Measurements from ENCODE around the gene UCHL3. TPM values are rescaled to one million over a fixed set of nuclear protein-coding genes. Genes with fewer than 3 reads are reported as not detected.

The UCHL3 gene
- total and polyA plus RNA-seq, 9 of the 15 experiments (the other 6 are each of a cell fraction or from before 2014, with no cell fraction given), result 42.2 to 112 (median 85.4) TPM

DNA sequence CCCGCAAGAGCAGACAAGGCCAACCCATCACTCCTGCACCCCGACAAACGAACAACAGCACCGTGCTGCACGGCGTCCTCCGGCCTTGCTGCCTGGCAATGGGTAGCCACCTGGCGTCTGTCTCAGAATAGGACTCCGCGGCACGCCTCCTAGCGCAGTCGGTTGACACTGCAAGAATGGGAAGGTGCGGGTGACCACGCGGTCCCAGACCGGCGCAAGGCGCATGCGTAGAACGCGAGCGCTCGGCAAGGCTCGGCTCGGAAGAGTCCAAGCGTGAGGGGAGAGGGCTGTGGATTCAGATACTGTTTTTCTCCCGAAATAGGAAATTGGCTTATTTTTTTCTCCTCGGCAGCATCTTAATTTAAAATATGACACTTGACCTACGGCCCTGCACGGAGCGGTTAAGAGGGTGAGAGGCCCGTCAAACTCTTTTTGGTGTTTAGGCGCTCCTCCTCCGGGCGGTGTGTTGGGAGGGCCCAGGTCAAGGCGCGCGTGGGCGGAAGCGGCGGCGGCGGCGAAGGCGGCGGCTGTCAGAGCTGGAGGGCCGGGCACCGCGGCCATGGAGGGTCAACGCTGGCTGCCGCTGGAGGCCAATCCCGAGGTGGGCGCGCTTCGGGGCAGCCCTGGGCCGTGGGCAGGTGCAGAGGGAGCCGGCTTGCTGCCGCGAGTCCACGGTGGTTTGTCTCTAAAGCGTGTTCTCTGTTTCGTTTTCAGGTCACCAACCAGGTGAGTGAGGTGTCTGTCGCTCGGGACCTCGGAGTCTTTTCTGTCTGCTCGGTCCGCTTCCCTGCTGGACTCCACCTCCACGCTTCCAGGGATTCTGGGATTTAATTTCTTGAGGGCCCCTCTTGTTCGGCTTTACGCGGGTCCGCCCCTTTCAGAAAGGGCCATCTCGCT is at the start of gene UCHL3 (continued):
- TF ChIP-seq ZNF785 (CRISPR knock-in tag; IDR thresholded peaks at IDR 0.05) (no peak), EZH2 (IDR thresholded peaks at IDR 0.05; ENCODE audit: borderline replicate concordance, low read depth, low read length) (no peak), ZNF12 (CRISPR knock-in tag; IDR thresholded peaks at IDR 0.05) (no peak), NCOR1 (IDR thresholded peaks at IDR 0.05) (peak; percentile 14; the same call in 1 of the 2 replicates), HSF4 (CRISPR knock-in tag; IDR thresholded peaks at IDR 0.05; ENCODE audit: borderline replicate concordance) (no peak), ZNF384 (IDR thresholded peaks at IDR 0.05; ENCODE audit: low read depth, low read length) (no peak), ZFPM2 (CRISPR knock-in tag; IDR thresholded peaks at IDR 0.05) (no peak), XRCC4 (IDR thresholded peaks at IDR 0.05; ENCODE audit: extremely low read depth, insufficient read depth, insufficient read length) (no peak), RFX7 (CRISPR knock-in tag; IDR thresholded peaks at IDR 0.05) (no peak), ZNF707 (CRISPR knock-in tag; conservative IDR thresholded peaks at IDR 0.05) (no peak), GTF2E2 (tag; IDR thresholded peaks at IDR 0.05) (no peak), MTA2 (IDR thresholded peaks at IDR 0.05; ENCODE audit: low read depth) (no peak)
- TF ChIP-seq, protein P1, sequence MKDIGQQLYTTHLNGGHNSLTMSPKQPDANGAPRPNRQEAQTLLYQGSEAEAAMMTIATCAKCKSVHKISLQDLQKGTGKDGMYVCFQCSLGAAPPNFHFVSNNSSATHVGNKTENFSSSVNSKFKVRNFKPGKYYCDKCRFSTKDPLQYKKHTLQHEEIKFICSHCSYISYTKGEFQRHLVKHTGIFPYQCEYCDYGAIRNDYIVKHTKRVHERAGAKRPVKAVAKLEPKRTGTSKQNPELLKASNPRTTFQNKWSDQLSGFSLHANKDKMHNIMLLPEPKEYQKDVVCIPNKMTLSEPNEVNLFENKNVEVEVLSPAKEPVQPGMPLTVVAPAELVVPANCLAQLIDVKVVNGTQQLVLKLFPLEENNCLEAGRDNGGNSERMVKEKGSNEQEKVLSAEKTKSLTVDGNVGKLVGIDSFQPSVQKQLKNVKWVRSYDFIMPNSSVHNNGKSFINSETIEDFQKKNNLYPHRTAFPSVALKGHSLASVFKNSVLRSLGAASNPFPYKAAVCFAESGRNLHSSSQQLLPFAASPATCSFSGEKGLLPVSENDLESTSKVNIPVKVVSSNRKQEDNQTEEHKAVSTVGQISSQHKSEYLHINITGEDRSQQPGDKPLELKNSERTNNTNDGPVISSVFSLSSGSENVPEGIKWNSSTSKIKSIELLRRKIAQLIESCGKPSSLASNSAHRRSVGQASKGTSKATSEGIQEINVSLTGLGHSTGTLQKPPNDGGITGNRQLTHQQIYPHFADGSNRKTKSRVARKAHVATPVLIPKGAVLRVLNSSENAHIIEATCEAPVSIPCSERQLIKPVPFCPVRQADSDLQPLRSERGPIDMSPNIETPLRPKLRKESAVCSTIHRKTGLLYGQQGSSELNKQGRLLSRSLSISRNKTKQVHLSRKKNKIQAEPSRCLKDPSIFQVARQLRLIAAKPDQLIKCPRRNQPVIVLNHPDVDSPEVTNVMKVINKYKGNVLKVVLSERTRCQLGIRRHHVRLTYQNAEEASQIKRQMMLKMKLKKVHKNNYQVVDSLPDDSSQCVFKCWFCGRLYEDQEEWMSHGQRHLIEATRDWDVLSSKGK (CRISPR knock-in tag; IDR thresholded peaks at IDR 0.05), result no peak
- TF ChIP-seq, protein P2, sequence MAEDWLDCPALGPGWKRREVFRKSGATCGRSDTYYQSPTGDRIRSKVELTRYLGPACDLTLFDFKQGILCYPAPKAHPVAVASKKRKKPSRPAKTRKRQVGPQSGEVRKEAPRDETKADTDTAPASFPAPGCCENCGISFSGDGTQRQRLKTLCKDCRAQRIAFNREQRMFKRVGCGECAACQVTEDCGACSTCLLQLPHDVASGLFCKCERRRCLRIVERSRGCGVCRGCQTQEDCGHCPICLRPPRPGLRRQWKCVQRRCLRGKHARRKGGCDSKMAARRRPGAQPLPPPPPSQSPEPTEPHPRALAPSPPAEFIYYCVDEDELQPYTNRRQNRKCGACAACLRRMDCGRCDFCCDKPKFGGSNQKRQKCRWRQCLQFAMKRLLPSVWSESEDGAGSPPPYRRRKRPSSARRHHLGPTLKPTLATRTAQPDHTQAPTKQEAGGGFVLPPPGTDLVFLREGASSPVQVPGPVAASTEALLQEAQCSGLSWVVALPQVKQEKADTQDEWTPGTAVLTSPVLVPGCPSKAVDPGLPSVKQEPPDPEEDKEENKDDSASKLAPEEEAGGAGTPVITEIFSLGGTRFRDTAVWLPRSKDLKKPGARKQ (CRISPR knock-in tag; IDR thresholded peaks at IDR 0.05), result no peak
- TF ChIP-seq, protein P3, sequence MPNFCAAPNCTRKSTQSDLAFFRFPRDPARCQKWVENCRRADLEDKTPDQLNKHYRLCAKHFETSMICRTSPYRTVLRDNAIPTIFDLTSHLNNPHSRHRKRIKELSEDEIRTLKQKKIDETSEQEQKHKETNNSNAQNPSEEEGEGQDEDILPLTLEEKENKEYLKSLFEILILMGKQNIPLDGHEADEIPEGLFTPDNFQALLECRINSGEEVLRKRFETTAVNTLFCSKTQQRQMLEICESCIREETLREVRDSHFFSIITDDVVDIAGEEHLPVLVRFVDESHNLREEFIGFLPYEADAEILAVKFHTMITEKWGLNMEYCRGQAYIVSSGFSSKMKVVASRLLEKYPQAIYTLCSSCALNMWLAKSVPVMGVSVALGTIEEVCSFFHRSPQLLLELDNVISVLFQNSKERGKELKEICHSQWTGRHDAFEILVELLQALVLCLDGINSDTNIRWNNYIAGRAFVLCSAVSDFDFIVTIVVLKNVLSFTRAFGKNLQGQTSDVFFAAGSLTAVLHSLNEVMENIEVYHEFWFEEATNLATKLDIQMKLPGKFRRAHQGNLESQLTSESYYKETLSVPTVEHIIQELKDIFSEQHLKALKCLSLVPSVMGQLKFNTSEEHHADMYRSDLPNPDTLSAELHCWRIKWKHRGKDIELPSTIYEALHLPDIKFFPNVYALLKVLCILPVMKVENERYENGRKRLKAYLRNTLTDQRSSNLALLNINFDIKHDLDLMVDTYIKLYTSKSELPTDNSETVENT (CRISPR knock-in tag; IDR thresholded peaks at IDR 0.05), result no peak

All from K562 (cell line).